T-helper 9 cell (primary cell): ENCODE results near the gene ZNRF3.
"Not testable (repeated sequence)": the region's sequence is repeated elsewhere in the genome, so short reads cannot be mapped to it uniquely, and the experiment has no call there.

Experiments
- DNase-seq: peaks from one replicate; pipeline ENCODE4 v3.0.0-alpha.2; 2020

Gene ZNRF3

GRCh38 chr22:28908810-28909209 lies 25.4 kb downstream of the ZNRF3 start:
- not testable (repeated sequence) for DNase-seq

- DNase-seq = no peak
Measured at GRCh38 chr22:28909375-28909774, 26.0 kb downstream of the ZNRF3 start.

GRCh38 chr22:28910569-28911303 lies 27.4 kb downstream of the ZNRF3 start:
- no peak for DNase-seq

- no peak for DNase-seq
Measured at GRCh38 chr22:28911304-28911690, 27.9 kb downstream of the ZNRF3 start.

GRCh38 chr22:28911777-28912669 lies 28.7 kb downstream of the ZNRF3 start:
- no peak for DNase-seq

- no peak for DNase-seq
Measured at GRCh38 chr22:28914201-28914600, 30.8 kb downstream of the ZNRF3 start.

GRCh38 chr22:28915969-28916368 lies 32.6 kb downstream of the ZNRF3 start:
- DNase-seq = no peak

- DNase-seq = no peak
Measured at GRCh38 chr22:28917747-28918549, 34.6 kb downstream of the ZNRF3 start.

- DNase-seq = no peak
Measured at GRCh38 chr22:28918550-28919271, 35.3 kb downstream of the ZNRF3 start.

GRCh38 chr22:28920757-28921584 lies 37.6 kb downstream of the ZNRF3 start:
- no peak for DNase-seq

- DNase-seq = no peak
Measured at GRCh38 chr22:28921585-28921879, 38.2 kb downstream of the ZNRF3 start.

- no peak for DNase-seq
Measured at GRCh38 chr22:28922540-28923244, 39.3 kb downstream of the ZNRF3 start.

- no peak for DNase-seq
Measured at GRCh38 chr22:28923826-28924732, 40.7 kb downstream of the ZNRF3 start.

GRCh38 chr22:28925916-28926315 lies 42.5 kb downstream of the ZNRF3 start:
- no peak for DNase-seq

- no peak for DNase-seq
Measured at GRCh38 chr22:28927630-28928029, 44.3 kb downstream of the ZNRF3 start.

- DNase-seq = no peak
Measured at GRCh38 chr22:28929197-28929596, 45.8 kb downstream of the ZNRF3 start.

- no peak for DNase-seq
Measured at GRCh38 chr22:28930357-28931007, 47.1 kb downstream of the ZNRF3 start.

- no peak for DNase-seq
Measured at GRCh38 chr22:28931844-28932567, 48.6 kb downstream of the ZNRF3 start.

- DNase-seq = no peak
Measured at GRCh38 chr22:28933321-28933720, 49.9 kb downstream of the ZNRF3 start.
